NCI-H82 (cell line): ENCODE measurements around the gene YBX2.

Experiments used
- DNase-seq: peaks from one replicate; lab custom pipeline; 2025; lab: John Stamatoyannopoulos, UW

YBX2 gene

GRCh38 chr17:7322520-7323194 is 28.2 kb upstream of the YBX2 start:
- no peak for DNase-seq

- DNase-seq: no peak
These were observed 27.0 kb upstream of the YBX2 start for GRCh38 chr17:7321466-7321865.

- DNase-seq: no peak
These were observed 23.9 kb upstream of the YBX2 start for GRCh38 chr17:7318121-7318860.

GRCh38 chr17:7317161-7317803 is 22.8 kb upstream of the YBX2 start:
- no peak for DNase-seq

GRCh38 chr17:7315570-7316235 is 21.3 kb upstream of the YBX2 start:
- peak; percentile 39 for DNase-seq

- peak; percentile 93 for DNase-seq
These were observed 20.5 kb upstream of the YBX2 start, which contains the start of gene GPS2 for GRCh38 chr17:7314719-7315569. Gene GPS2, minus strand, starts transcription at chr17:7315360. Its CDS starts 308 bp downstream, at chr17:7315052.

GRCh38 chr17:7313890-7314718 is 19.7 kb upstream of the YBX2 start:
- peak; percentile 65 for DNase-seq

- DNase-seq: peak; percentile 70
These were observed 18.9 kb upstream of the YBX2 start for GRCh38 chr17:7313088-7313889.

- peak; percentile 53 for DNase-seq
These were observed 18.1 kb upstream of the YBX2 start for GRCh38 chr17:7312432-7313087.

GRCh38 chr17:7311110-7311705 is 16.8 kb upstream of the YBX2 start:
- DNase-seq: no peak

GRCh38 chr17:7309628-7310027 is 15.2 kb upstream of the YBX2 start:
- no peak for DNase-seq

- peak; percentile 90 for DNase-seq
These were observed 14.4 kb upstream of the YBX2 start for GRCh38 chr17:7308625-7309433.

GRCh38 chr17:7307686-7308624 is 13.5 kb upstream of the YBX2 start:
- DNase-seq: peak; percentile 77

- DNase-seq: peak; percentile 100
These were observed 12.7 kb upstream of the YBX2 start, which contains the start of gene EIF5A for GRCh38 chr17:7306911-7307685. Gene EIF5A, plus strand, starts transcription at chr17:7307628. Its CDS starts 2,008 bp downstream, at chr17:7309636.

- DNase-seq: no peak
These were observed 9.7 kb upstream of the YBX2 start for GRCh38 chr17:7304179-7304578.
